Measurements from ENCODE around the gene EXD3.
"Not testable (repeated sequence)": the region's sequence is repeated elsewhere in the genome, so short reads cannot be mapped to it uniquely, and the experiment has no call there.

EXD3 gene

GRCh38 chr9:137411645-137412380 is 11.1 kb downstream of the EXD3 start:
- H3K4me3 ChIP-seq (ENCODE audit: low read depth, low read length) = no peak overlapping the region
- DNase-seq = no peak

GRCh38 chr9:137411260-137411644 is 11.7 kb downstream of the EXD3 start:
- Histone ChIP-seq H3K4me3 (ENCODE audit: low read depth, low read length) (no peak overlapping the region), H3K27me3 (ENCODE audit: insufficient read depth, low read depth, severe bottlenecking) (no peaks in the 10 kb centered on the region), H3K9me3 (ENCODE audit: severe bottlenecking) (no peaks in the 10 kb centered on the region), H3K27ac (no peak overlapping the region), H3K36me3 (no peaks in the 10 kb centered on the region)
- DNase-seq = no peak
- TF ChIP-seq CTCF (IDR thresholded peaks at IDR 0.05; ENCODE audit: low read depth, low read length) = no peak

More at GRCh38 chr9:137411645-137412380, 11.1 kb downstream of the EXD3 start:
- Histone ChIP-seq H3K27me3 (ENCODE audit: insufficient read depth, low read depth, severe bottlenecking) (no peaks in the 10 kb centered on the region), H3K9me3 (ENCODE audit: severe bottlenecking) (no peaks in the 10 kb centered on the region), H3K36me3 (no peaks in the 10 kb centered on the region), H3K27ac (no peak overlapping the region)
- TF ChIP-seq CTCF (IDR thresholded peaks at IDR 0.05; ENCODE audit: low read depth, low read length) = no peak

GRCh38 chr9:137410891-137411249 is 12.1 kb downstream of the EXD3 start:
- no peak for DNase-seq
- Histone ChIP-seq H3K27ac (no peak overlapping the region), H3K27me3 (ENCODE audit: insufficient read depth, low read depth, severe bottlenecking) (no peaks in the 10 kb centered on the region), H3K9me3 (ENCODE audit: severe bottlenecking) (no peaks in the 10 kb centered on the region), H3K36me3 (no peaks in the 10 kb centered on the region), H3K4me3 (ENCODE audit: low read depth, low read length) (no peak overlapping the region)
- no peak for TF ChIP-seq CTCF (IDR thresholded peaks at IDR 0.05; ENCODE audit: low read depth, low read length)

- H3K9me3 ChIP-seq (ENCODE audit: severe bottlenecking); H3K36me3 ChIP-seq; H3K4me3 ChIP-seq (ENCODE audit: low read depth, low read length); DNase-seq; H3K27ac ChIP-seq; H3K27me3 ChIP-seq (ENCODE audit: insufficient read depth, low read depth, severe bottlenecking): not testable (repeated sequence)
These were observed 12.6 kb downstream of the EXD3 start for GRCh38 chr9:137410236-137410890.

GRCh38 chr9:137409515-137409914 is 13.4 kb downstream of the EXD3 start:
- DNase-seq = no peak
- Histone ChIP-seq H3K36me3 (no peaks in the 10 kb centered on the region), H3K27ac (no peak overlapping the region)

More at GRCh38 chr9:137409515-137409914, 13.4 kb downstream of the EXD3 start:
- no peak for TF ChIP-seq CTCF (IDR thresholded peaks at IDR 0.05; ENCODE audit: low read depth, low read length)
- Histone ChIP-seq H3K27me3 (ENCODE audit: insufficient read depth, low read depth, severe bottlenecking) (no peaks in the 10 kb centered on the region), H3K4me3 (ENCODE audit: low read depth, low read length) (no peak overlapping the region), H3K9me3 (ENCODE audit: severe bottlenecking) (no peaks in the 10 kb centered on the region)

Data from WERI-Rb-1 (cell line).